GM12891 (cell line): ENCODE data around the gene SOCS1.

ENCODE experiments used
- POLR2A ChIP-seq: IDR thresholded peaks from 2 replicates; pipeline ENCODE4 v1.6.1; 2011; ENCODE audit warnings: low read depth, low read length, control low read depth
- POLR2AphosphoS5 ChIP-seq: IDR thresholded peaks from 2 replicates; pipeline ENCODE4 v1.6.1; 2011; ENCODE audit warnings: low read depth, low read length, control low read depth
- POU2F2 ChIP-seq: IDR thresholded peaks from 2 replicates; pipeline ENCODE4 v1.6.1; 2011; ENCODE audit warnings: low read depth, mild to moderate bottlenecking, control low read depth, low read length, moderate library complexity
- SPI1 ChIP-seq: IDR thresholded peaks from 2 replicates; pipeline ENCODE4 v1.6.1; 2011; ENCODE audit warnings: low read depth, low read length, control low read depth
- TAF1 ChIP-seq: IDR thresholded peaks from 2 replicates; pipeline ENCODE4 v1.6.1; 2011; ENCODE audit warnings: low read depth, low read length, control low read depth

GRCh38 chr16:11273721-11274324 lies 17.8 kb upstream of the SOCS1 start:
- TF ChIP-seq POLR2AphosphoS5 (no peak), POLR2A (no peak), TAF1 (no peak), SPI1 (no peak), POU2F2 (no peak)
